Fibroblast of villous mesenchyme (primary cell): Measurements from ENCODE around the gene ARHGAP5. TPM values are rescaled to one million over a fixed set of nuclear protein-coding genes. Genes with fewer than 3 reads are reported as not detected.

ENCODE experiments used
- DNase-seq: peaks from one replicate; pipeline ENCODE4 v3.0.0-alpha.2; 2010; ENCODE audit warnings: low read depth
- H3K4me3 ChIP-seq: 2 replicates; pipeline ENCODE4 v1.5.1; 2011; ENCODE audit warnings: low read depth, mild to moderate bottlenecking, low read length
- total RNA-seq: library from RNA; depleted of rRNA; stranded (reverse); fragments of >200 nt; gene quantifications from 2 replicates; pipeline ENCODE4 v1.2.3, GENCODE V29; 2012
- TF ChIP-seq, protein P1 (sequence below): IDR thresholded peaks from 2 replicates; pipeline ENCODE4 v1.5.1; 2012; ENCODE audit warnings: low read depth, mild to moderate bottlenecking, low read length; ENCODE audit not compliant: insufficient read depth

ARHGAP5 gene
- total RNA-seq, 1 donor: 166 TPM

GRCh38 chr14:32201816-32202490 lies 124.8 kb downstream of the ARHGAP5 start, which contains the start of gene RNU6-7:
Gene RNU6-7 (plus strand): TSS chr14:32202045.
- DNase-seq: peak; percentile 21
- peak within 1 kb of the TSS; percentile 77 for H3K4me3 ChIP-seq
- TF ChIP-seq, protein P1, sequence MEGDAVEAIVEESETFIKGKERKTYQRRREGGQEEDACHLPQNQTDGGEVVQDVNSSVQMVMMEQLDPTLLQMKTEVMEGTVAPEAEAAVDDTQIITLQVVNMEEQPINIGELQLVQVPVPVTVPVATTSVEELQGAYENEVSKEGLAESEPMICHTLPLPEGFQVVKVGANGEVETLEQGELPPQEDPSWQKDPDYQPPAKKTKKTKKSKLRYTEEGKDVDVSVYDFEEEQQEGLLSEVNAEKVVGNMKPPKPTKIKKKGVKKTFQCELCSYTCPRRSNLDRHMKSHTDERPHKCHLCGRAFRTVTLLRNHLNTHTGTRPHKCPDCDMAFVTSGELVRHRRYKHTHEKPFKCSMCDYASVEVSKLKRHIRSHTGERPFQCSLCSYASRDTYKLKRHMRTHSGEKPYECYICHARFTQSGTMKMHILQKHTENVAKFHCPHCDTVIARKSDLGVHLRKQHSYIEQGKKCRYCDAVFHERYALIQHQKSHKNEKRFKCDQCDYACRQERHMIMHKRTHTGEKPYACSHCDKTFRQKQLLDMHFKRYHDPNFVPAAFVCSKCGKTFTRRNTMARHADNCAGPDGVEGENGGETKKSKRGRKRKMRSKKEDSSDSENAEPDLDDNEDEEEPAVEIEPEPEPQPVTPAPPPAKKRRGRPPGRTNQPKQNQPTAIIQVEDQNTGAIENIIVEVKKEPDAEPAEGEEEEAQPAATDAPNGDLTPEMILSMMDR: no peak

GRCh38 chr14:32202491-32202997 lies 125.4 kb downstream of the ARHGAP5 start:
- DNase-seq: no peak
- TF ChIP-seq, protein P1: no peak
- H3K4me3 ChIP-seq: peak overlapping the region; percentile 77

DNA sequence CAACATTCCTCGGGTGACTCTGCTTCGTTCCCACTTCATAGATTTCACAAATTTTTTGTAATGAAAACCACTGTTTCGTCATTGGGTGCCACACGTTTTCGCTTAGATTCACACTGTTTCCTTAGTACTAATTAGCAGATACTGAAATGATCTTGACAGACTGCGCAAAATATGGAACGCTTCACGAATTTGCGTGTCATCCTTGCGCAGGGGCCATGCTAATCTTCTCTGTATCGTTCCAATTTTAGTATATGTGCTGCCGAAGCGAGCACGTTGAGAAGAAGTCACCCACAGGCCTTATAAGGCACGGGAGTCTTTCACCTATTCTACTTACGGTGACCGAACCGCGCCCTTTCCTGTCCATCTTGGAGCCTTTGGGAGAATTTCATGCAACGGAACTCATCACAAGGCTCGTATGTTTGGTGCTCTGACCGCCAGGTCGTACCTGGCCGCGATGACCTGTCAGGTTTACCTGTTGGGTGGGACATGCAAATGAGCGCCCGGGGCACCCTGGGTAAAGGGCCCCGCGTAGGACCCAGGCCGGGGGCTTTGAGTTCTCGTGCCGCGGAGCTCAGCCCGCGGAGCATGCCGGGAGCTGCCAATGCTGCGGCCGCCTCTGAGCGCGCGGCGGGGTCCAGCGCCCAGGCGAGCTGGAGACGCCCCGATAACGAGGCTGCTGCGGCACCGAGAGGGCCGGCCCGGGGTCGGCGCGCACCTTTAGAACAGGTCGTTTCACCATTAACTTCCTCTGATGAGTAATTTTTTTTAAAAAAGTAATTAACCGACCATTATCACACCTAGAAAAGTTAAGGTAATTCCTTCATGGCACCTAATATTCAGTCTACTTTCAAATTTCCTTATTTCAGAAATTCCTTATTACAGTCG lies 126.1 kb downstream of the ARHGAP5 start, which contains the start of gene RNU6-8:
TSS of gene RNU6-8 (minus strand) at position 272 of the 885 bp plus-strand sequence.
- TF ChIP-seq, protein P1: no peak
- H3K4me3 ChIP-seq: peak within 1 kb of the TSS; percentile 77
- DNase-seq: peak; percentile 87

DNA sequence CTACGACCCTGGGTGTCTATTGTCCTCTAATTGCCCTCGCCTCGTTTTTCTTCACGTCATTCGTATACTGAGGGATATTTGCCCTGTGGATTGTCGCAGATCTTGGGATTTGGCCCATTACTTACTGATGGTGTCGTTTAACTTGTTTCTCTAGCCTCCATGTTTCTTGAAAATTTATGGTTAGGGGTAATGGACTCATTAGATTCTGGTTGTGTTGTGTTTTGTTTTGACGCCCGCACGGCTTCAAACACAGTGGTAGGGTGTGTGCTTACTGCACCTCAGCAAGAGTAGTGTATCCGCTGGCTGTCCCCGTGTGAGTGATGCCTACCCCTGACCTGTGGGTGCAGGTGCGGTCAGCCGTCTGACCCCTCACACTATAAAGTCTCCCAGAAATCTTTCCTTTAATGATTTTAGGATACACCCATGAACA lies 126.8 kb downstream of the ARHGAP5 start:
- peak overlapping the region; percentile 77 for H3K4me3 ChIP-seq
- DNase-seq: peak; percentile 8
- TF ChIP-seq, protein P1: no peak

GRCh38 chr14:32205554-32205953 lies 128.4 kb downstream of the ARHGAP5 start:
- no peak overlapping the region for H3K4me3 ChIP-seq
- DNase-seq: no peak
- TF ChIP-seq, protein P1: no peak

DNA sequence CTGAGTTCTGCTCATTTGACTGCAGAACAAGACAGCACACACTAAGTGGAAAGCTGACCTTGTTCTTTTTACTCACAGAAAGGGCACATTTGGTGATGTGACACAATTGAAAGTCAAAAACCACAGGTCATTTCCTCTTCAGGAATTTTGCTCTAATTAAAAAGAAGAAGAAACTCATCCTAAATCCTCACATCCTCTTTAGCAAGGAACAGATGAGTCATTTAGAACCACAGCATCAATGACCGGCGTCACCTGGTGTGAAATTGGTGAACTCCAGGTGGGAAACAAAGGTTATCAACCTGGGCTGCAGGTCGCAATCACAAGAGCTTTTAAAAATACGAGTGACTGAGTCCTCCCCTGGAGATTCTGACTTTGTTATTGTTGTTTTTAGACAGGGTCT lies 128.9 kb downstream of the ARHGAP5 start:
- DNase-seq: no peak
- TF ChIP-seq, protein P1: no peak

More for the DNA sequence above, 128.9 kb downstream of the ARHGAP5 start:
- no peak overlapping the region for H3K4me3 ChIP-seq
